ENCODE data around the gene RPS17. TPM values are rescaled to one million over a fixed set of nuclear protein-coding genes. Genes with fewer than 3 reads are reported as not detected.
A peak's percentile ranks its signal among the peaks of the same experiment; 100 is the strongest.

Gene RPS17
- total and polyA plus RNA-seq, 8 donors = 751 to 2,243 (median 1,194) TPM

GRCh38 chr15:82569834-82570233, 29.6 kb upstream of the RPS17 start:
- ATAC-seq (no peak), FAIRE-seq (no peak), DNase-seq (no peak)
- Histone ChIP-seq H3K4me1 (peaks cover 0 to 7% (median 0%) of the 10 kb centered on the region in 3 donors), H3K27me3 (no peaks in the 10 kb centered on the region), H3K4me3 (no peak overlapping the region), H3K36me3 (no peaks in the 10 kb centered on the region), H3K9me3 (no peaks in the 10 kb centered on the region), H3K27ac (no peak overlapping the region)
- TF ChIP-seq, protein P1, sequence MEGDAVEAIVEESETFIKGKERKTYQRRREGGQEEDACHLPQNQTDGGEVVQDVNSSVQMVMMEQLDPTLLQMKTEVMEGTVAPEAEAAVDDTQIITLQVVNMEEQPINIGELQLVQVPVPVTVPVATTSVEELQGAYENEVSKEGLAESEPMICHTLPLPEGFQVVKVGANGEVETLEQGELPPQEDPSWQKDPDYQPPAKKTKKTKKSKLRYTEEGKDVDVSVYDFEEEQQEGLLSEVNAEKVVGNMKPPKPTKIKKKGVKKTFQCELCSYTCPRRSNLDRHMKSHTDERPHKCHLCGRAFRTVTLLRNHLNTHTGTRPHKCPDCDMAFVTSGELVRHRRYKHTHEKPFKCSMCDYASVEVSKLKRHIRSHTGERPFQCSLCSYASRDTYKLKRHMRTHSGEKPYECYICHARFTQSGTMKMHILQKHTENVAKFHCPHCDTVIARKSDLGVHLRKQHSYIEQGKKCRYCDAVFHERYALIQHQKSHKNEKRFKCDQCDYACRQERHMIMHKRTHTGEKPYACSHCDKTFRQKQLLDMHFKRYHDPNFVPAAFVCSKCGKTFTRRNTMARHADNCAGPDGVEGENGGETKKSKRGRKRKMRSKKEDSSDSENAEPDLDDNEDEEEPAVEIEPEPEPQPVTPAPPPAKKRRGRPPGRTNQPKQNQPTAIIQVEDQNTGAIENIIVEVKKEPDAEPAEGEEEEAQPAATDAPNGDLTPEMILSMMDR (IDR thresholded peaks at IDR 0.05) = no peak
- intact Hi-C loops (cut with DNase I) = no loop called here
- 89% methylated on average over 4 of the region's 4 CpGs for WGBS, 2 donors

GRCh38 chr15:82568986-82569385, 28.7 kb upstream of the RPS17 start:
- Histone ChIP-seq H3K9me3 (no peaks in the 10 kb centered on the region), H3K27ac (no peak overlapping the region), H3K27me3 (no peaks in the 10 kb centered on the region), H3K4me3 (no peak overlapping the region), H3K4me1 (peaks cover 0 to 7% (median 0%) of the 10 kb centered on the region in 3 donors), H3K36me3 (no peaks in the 10 kb centered on the region)
- no peak for ATAC-seq
- no peak for FAIRE-seq
- TF ChIP-seq, protein P1 (IDR thresholded peaks at IDR 0.05) = no peak
- 88 to 89% methylated on average over 5 of the region's 5 CpGs for WGBS, 2 donors
- intact Hi-C loops (cut with DNase I) = no loop called here
- no peak for DNase-seq

- 87 to 88% methylated on average over 2 of the region's 2 CpGs for WGBS, 2 donors
- FAIRE-seq = no peak
Measured at GRCh38 chr15:82567661-82568060, 27.4 kb upstream of the RPS17 start.

GRCh38 chr15:82566690-82567089, 26.4 kb upstream of the RPS17 start:
- no peaks in the 10 kb centered on the region for H3K27me3 ChIP-seq
- no peak for DNase-seq
- no peaks in the 10 kb centered on the region for H3K9me3 ChIP-seq
- no peaks in the 10 kb centered on the region for H3K36me3 ChIP-seq
- no peak overlapping the region for H3K27ac ChIP-seq
- TF ChIP-seq, protein P1 (IDR thresholded peaks at IDR 0.05) = no peak
- no peak for FAIRE-seq
- intact Hi-C loops (cut with DNase I) = no loop called here
- 56 to 64% methylated on average over 1 of the region's 1 CpG for WGBS, 2 donors
- ATAC-seq = peak in 1 of 4 donors; percentile 33
- H3K4me1 ChIP-seq = peaks cover 0 to 3% (median 0%) of the 10 kb centered on the region in 3 donors
- no peak overlapping the region for H3K4me3 ChIP-seq

More at GRCh38 chr15:82567661-82568060, 27.4 kb upstream of the RPS17 start:
- Histone ChIP-seq H3K27ac (no peak overlapping the region), H3K9me3 (no peaks in the 10 kb centered on the region), H3K4me1 (peaks cover 0 to 7% (median 0%) of the 10 kb centered on the region in 3 donors), H3K27me3 (no peaks in the 10 kb centered on the region), H3K36me3 (no peaks in the 10 kb centered on the region), H3K4me3 (no peak overlapping the region)
- ATAC-seq (no peak), DNase-seq (no peak)
- TF ChIP-seq, protein P1 (IDR thresholded peaks at IDR 0.05) = no peak
- intact Hi-C loops (cut with DNase I) = no loop called here

- no peaks in the 10 kb centered on the region for H3K9me3 ChIP-seq
- H3K27ac ChIP-seq = no peak overlapping the region
- ATAC-seq (no peak), FAIRE-seq (no peak), DNase-seq (no peak)
- no peaks in the 10 kb centered on the region for H3K4me1 ChIP-seq
- no peak overlapping the region for H3K4me3 ChIP-seq
- no peaks in the 10 kb centered on the region for H3K27me3 ChIP-seq
- intact Hi-C loops (cut with DNase I) = no loop called here
- no peaks in the 10 kb centered on the region for H3K36me3 ChIP-seq
- TF ChIP-seq, protein P1 (IDR thresholded peaks at IDR 0.05) = no peak
- 33 to 55% methylated on average over 1 of the region's 1 CpG for WGBS, 2 donors
Measured at GRCh38 chr15:82558502-82558901, 18.2 kb upstream of the RPS17 start.
